ENCODE measurements around the gene KRTAP4-1. TPM values are rescaled to one million over a fixed set of nuclear protein-coding genes. Genes with fewer than 3 reads are reported as not detected.

Gene KRTAP4-1
- total RNA-seq, 1 donor from 2014 or later, result not detected

GRCh38 chr17:41176744-41177387, 7.8 kb downstream of the KRTAP4-1 start:
- no peak overlapping the region for H3K4me3 Mint-ChIP-seq
- Histone ChIP-seq H3K9me3 (ENCODE audit: low read depth) (no peaks in the 10 kb centered on the region), H2AFZ (replicated peaks) (no peak overlapping the region), H3F3A (ENCODE audit: low read depth) (no peaks in the 10 kb centered on the region), H3K4me2 (no peak overlapping the region), H3K4me3 (no peak overlapping the region), H3K79me2 (ENCODE audit: low read depth) (no peaks in the 10 kb centered on the region), H3K4me1 (no peaks in the 10 kb centered on the region), H3K27ac (no peak overlapping the region), H3K36me3 (no peaks in the 10 kb centered on the region), H4K20me1 (ENCODE audit: low read depth) (no peaks in the 10 kb centered on the region), H3K27me3 (no peaks in the 10 kb centered on the region), H3K9ac (no peak overlapping the region)
- H3K9me3 Mint-ChIP-seq, result no peaks in the 10 kb centered on the region
- H3K4me1 Mint-ChIP-seq, result no peaks in the 10 kb centered on the region
- DNase-seq (ENCODE audit: low spot score), result no peak
- TF ChIP-seq EZH2 (IDR thresholded peaks at IDR 0.05) (no peak), EZH2phosphoT487 (IDR thresholded peaks at IDR 0.05) (no peak), CTCF (IDR thresholded peaks at IDR 0.05) (no peak)
- no peak overlapping the region for H3K27ac Mint-ChIP-seq
- H3K27me3 Mint-ChIP-seq (ENCODE audit: insufficient read depth, low read depth), result no peaks in the 10 kb centered on the region
- H3K36me3 Mint-ChIP-seq, result no peaks in the 10 kb centered on the region

GRCh38 chr17:41171886-41172285, 12.8 kb downstream of the KRTAP4-1 start:
- H3K9me3 Mint-ChIP-seq, result no peaks in the 10 kb centered on the region
- H3K27me3 Mint-ChIP-seq (ENCODE audit: insufficient read depth, low read depth), result no peaks in the 10 kb centered on the region
- H4K20me1 ChIP-seq (ENCODE audit: low read depth), result no peaks in the 10 kb centered on the region
- no peaks in the 10 kb centered on the region for H3K36me3 ChIP-seq
- no peak overlapping the region for H3K4me3 Mint-ChIP-seq
- H3K27me3 ChIP-seq, result no peaks in the 10 kb centered on the region
- H3K27ac ChIP-seq, result no peak overlapping the region
- no peak overlapping the region for H2AFZ ChIP-seq (replicated peaks)
- TF ChIP-seq EZH2 (IDR thresholded peaks at IDR 0.05) (no peak), CTCF (IDR thresholded peaks at IDR 0.05) (no peak), EZH2phosphoT487 (IDR thresholded peaks at IDR 0.05) (no peak)
- no peaks in the 10 kb centered on the region for H3K9me3 ChIP-seq (ENCODE audit: low read depth)
- H3K79me2 ChIP-seq (ENCODE audit: low read depth), result no peaks in the 10 kb centered on the region
- no peak overlapping the region for H3K4me3 ChIP-seq
- no peak for DNase-seq (ENCODE audit: low spot score)
- peaks cover 3% of the 10 kb centered on the region for H3K4me1 Mint-ChIP-seq
- no peak overlapping the region for H3K27ac Mint-ChIP-seq
- H3K9ac ChIP-seq, result no peak overlapping the region
- no peaks in the 10 kb centered on the region for H3K36me3 Mint-ChIP-seq
- H3F3A ChIP-seq (ENCODE audit: low read depth), result no peaks in the 10 kb centered on the region
- H3K4me1 ChIP-seq, result no peaks in the 10 kb centered on the region
- H3K4me2 ChIP-seq, result no peak overlapping the region

- no peaks in the 10 kb centered on the region for H3K27me3 Mint-ChIP-seq (ENCODE audit: insufficient read depth, low read depth)
- Histone ChIP-seq H3K4me3 (no peak within 1 kb of the TSS), H2AFZ (replicated peaks) (no peak within 1 kb of the TSS), H3K27me3 (no peaks in the 10 kb centered on the region), H3K9ac (no peak within 1 kb of the TSS), H3F3A (ENCODE audit: low read depth) (no peaks in the 10 kb centered on the region), H3K9me3 (ENCODE audit: low read depth) (no peaks in the 10 kb centered on the region), H3K4me1 (no peaks in the 10 kb centered on the region), H4K20me1 (ENCODE audit: low read depth) (no peaks in the 10 kb centered on the region), H3K27ac (no peak within 1 kb of the TSS), H3K4me2 (no peak within 1 kb of the TSS), H3K79me2 (ENCODE audit: low read depth) (no peaks in the 10 kb centered on the region), H3K36me3 (no peaks in the 10 kb centered on the region)
- H3K4me3 Mint-ChIP-seq, result no peak within 1 kb of the TSS
- no peaks in the 10 kb centered on the region for H3K9me3 Mint-ChIP-seq
- peaks cover 3% of the 10 kb centered on the region for H3K4me1 Mint-ChIP-seq
- no peak within 1 kb of the TSS for H3K27ac Mint-ChIP-seq
- DNase-seq (ENCODE audit: low spot score), result no peak
- TF ChIP-seq EZH2phosphoT487 (IDR thresholded peaks at IDR 0.05), result no peak
- TF ChIP-seq EZH2 (IDR thresholded peaks at IDR 0.05), result no peak
- no peak for TF ChIP-seq CTCF (IDR thresholded peaks at IDR 0.05)
- H3K36me3 Mint-ChIP-seq, result no peaks in the 10 kb centered on the region
Measured at GRCh38 chr17:41168121-41168520, 16.6 kb downstream of the KRTAP4-1 start, which contains the start of gene KRTAP4-3. KRTAP4-3 (minus strand) TSS chr17:41168221; CDS start chr17:41168172, 49 bp downstream.

Data from neural progenitor cell (in vitro differentiated cells).